ENCODE measurements around the gene CLTC. TPM values are rescaled to one million over a fixed set of nuclear protein-coding genes. Genes with fewer than 3 reads are reported as not detected.

CLTC gene
- total and polyA plus RNA-seq, 2 donors (not counting 1 experiment from before 2014, with no cell fraction given): 25.9 to 114 TPM

DNA sequence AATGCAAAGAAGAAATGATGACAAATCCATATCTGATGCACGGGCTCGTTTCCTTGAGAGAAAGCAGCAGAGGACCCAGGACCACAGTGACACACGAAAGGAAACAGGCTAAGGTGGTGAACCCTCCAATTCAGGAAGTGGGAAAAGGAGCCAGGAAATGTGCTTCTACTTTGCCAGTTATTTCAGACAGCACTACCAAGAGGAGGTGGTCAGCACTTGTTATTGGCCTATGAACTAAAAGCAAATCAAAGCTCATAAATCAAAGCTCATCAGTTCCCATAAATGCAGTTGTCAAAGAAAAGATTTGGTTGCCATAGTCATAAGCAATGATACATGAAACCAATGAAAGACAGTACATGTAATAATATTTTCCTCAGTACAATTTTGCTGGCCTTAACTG, 12.6 kb upstream of the CLTC start:
- no peak for ATAC-seq (ENCODE audit: low read depth)
- no peak for DNase-seq
- Mint-ChIP-seq H3K27ac (no peak overlapping the region), H3K9me3 (ENCODE audit: insufficient read depth) (no peaks in the 10 kb centered on the region), H3K27me3 (no peaks in the 10 kb centered on the region), H3K4me3 (no peak overlapping the region), H3K4me1 (no peaks in the 10 kb centered on the region)
- no peak overlapping the region for H3K27ac ChIP-seq (ENCODE audit: low read length in 2 of 2)
- no peaks in the 10 kb centered on the region for H3K27me3 ChIP-seq (replicated peaks in 1 of 4; ENCODE audit: control extremely low read depth in 1 of 4, control insufficient read depth in 3 of 4, insufficient read depth in 4 of 4, low read length in 3 of 4)
- no peak overlapping the region for H3K9ac ChIP-seq (ENCODE audit: low read length)
- 48% methylated on average over 3 of the region's 3 CpGs for WGBS (ENCODE audit: insufficient coverage)
- H3K79me2 ChIP-seq (ENCODE audit: control insufficient read depth, insufficient read depth, low read length): no peaks in the 10 kb centered on the region
- POLR2A ChIA-PET: interaction anchor here (0.8 kb wide), 1 partner anchor 317 kb away, joined by 8 read pairs; no protein-coding TSS in a partner anchor
- intact Hi-C loops (cut with micrococcal nuclease): loop anchor here (5.0 kb wide), 1 partner anchor 35 kb away; no protein-coding TSS in a partner anchor
- TF ChIP-seq, protein P1, sequence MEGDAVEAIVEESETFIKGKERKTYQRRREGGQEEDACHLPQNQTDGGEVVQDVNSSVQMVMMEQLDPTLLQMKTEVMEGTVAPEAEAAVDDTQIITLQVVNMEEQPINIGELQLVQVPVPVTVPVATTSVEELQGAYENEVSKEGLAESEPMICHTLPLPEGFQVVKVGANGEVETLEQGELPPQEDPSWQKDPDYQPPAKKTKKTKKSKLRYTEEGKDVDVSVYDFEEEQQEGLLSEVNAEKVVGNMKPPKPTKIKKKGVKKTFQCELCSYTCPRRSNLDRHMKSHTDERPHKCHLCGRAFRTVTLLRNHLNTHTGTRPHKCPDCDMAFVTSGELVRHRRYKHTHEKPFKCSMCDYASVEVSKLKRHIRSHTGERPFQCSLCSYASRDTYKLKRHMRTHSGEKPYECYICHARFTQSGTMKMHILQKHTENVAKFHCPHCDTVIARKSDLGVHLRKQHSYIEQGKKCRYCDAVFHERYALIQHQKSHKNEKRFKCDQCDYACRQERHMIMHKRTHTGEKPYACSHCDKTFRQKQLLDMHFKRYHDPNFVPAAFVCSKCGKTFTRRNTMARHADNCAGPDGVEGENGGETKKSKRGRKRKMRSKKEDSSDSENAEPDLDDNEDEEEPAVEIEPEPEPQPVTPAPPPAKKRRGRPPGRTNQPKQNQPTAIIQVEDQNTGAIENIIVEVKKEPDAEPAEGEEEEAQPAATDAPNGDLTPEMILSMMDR (IDR thresholded peaks at IDR 0.05): no peak
- TF ChIP-seq EZH2 (IDR thresholded peaks at IDR 0.05; ENCODE audit: borderline replicate concordance, insufficient read depth, low read depth, low read length, poor library complexity, severe bottlenecking): no peak
- no peaks in the 10 kb centered on the region for H3K4me1 ChIP-seq (ENCODE audit: control insufficient read depth in 2 of 2, insufficient read depth in 2 of 2, low read length in 2 of 2)
- CTCF ChIA-PET: interaction anchor here (0.9 kb wide), 1 partner anchor 85 kb away, joined by 3 read pairs; no protein-coding TSS in a partner anchor
- H2AFZ ChIP-seq (ENCODE audit: insufficient read depth, low read depth, low read length, poor library complexity, severe bottlenecking): no peak overlapping the region
- no peaks in the 10 kb centered on the region for H4K20me1 ChIP-seq (ENCODE audit: control insufficient read depth, insufficient read depth, low read length, poor library complexity, severe bottlenecking)
- H3K36me3 ChIP-seq (replicated peaks in 1 of 2; ENCODE audit: control extremely low read depth in 1 of 2, control insufficient read depth in 1 of 2, extremely low read depth in 1 of 2, insufficient read depth in 2 of 2, low read length in 1 of 2): peaks cover 8 to 49% of the 10 kb centered on the region in 2 experiments
- H3K4me2 ChIP-seq (replicated peaks; ENCODE audit: low read depth, low read length, poor library complexity, severe bottlenecking): no peak overlapping the region
- H3K4me3 ChIP-seq (ENCODE audit: control extremely low read depth in 1 of 5, extremely low read depth in 1 of 5, insufficient read depth in 1 of 5, low read depth in 2 of 5, low read length in 4 of 5): no peak overlapping the region
- H3K9me3 ChIP-seq (ENCODE audit: control extremely low read depth in 1 of 3, control insufficient read depth in 2 of 3, insufficient read depth in 1 of 3, low read length in 2 of 3): no peaks in the 10 kb centered on the region

- Histone ChIP-seq H3K4me2 (replicated peaks; ENCODE audit: low read depth, low read length, poor library complexity, severe bottlenecking) (no peak overlapping the region), H3K27me3 (replicated peaks in 1 of 4; ENCODE audit: control extremely low read depth in 1 of 4, control insufficient read depth in 3 of 4, insufficient read depth in 4 of 4, low read length in 3 of 4) (no peaks in the 10 kb centered on the region), H3K4me3 (ENCODE audit: control extremely low read depth in 1 of 5, extremely low read depth in 1 of 5, insufficient read depth in 1 of 5, low read depth in 2 of 5, low read length in 4 of 5) (no peak overlapping the region), H3K36me3 (replicated peaks in 1 of 2; ENCODE audit: control extremely low read depth in 1 of 2, control insufficient read depth in 1 of 2, extremely low read depth in 1 of 2, insufficient read depth in 2 of 2, low read length in 1 of 2) (peaks cover 6 to 41% of the 10 kb centered on the region in 2 experiments), H3K4me1 (ENCODE audit: control insufficient read depth in 2 of 2, insufficient read depth in 2 of 2, low read length in 2 of 2) (no peaks in the 10 kb centered on the region), H2AFZ (ENCODE audit: insufficient read depth, low read depth, low read length, poor library complexity, severe bottlenecking) (no peak overlapping the region), H3K27ac (ENCODE audit: low read length in 2 of 2) (no peak overlapping the region), H3K9me3 (ENCODE audit: control extremely low read depth in 1 of 3, control insufficient read depth in 2 of 3, insufficient read depth in 1 of 3, low read length in 2 of 3) (no peaks in the 10 kb centered on the region), H3K9ac (ENCODE audit: low read length) (no peak overlapping the region), H3K79me2 (ENCODE audit: control insufficient read depth, insufficient read depth, low read length) (no peaks in the 10 kb centered on the region), H4K20me1 (ENCODE audit: control insufficient read depth, insufficient read depth, low read length, poor library complexity, severe bottlenecking) (no peaks in the 10 kb centered on the region)
- H3K27ac Mint-ChIP-seq: no peak overlapping the region
- intact Hi-C loops (cut with micrococcal nuclease): loop anchor here (5.0 kb wide), 1 partner anchor 34 kb away; no protein-coding TSS in a partner anchor
- H3K27me3 Mint-ChIP-seq: no peaks in the 10 kb centered on the region
- ChIA-PET POLR2A (interaction anchor here (0.7 kb wide), 1 partner anchor 17 kb away, joined by 5 read pairs; no protein-coding TSS in a partner anchor), CTCF (no interaction called here)
- H3K9me3 Mint-ChIP-seq (ENCODE audit: insufficient read depth): no peaks in the 10 kb centered on the region
- no peak overlapping the region for H3K4me3 Mint-ChIP-seq
- H3K4me1 Mint-ChIP-seq: no peaks in the 10 kb centered on the region
- DNase-seq: no peak
- 100% methylated on average over 1 of the region's 5 CpGs for WGBS (ENCODE audit: insufficient coverage)
- TF ChIP-seq, protein P1 (IDR thresholded peaks at IDR 0.05): peak; percentile 45
- no peak for TF ChIP-seq EZH2 (IDR thresholded peaks at IDR 0.05; ENCODE audit: borderline replicate concordance, insufficient read depth, low read depth, low read length, poor library complexity, severe bottlenecking)
- no peak for ATAC-seq (ENCODE audit: low read depth)
Measured at GRCh38 chr17:59607817-59608403, 11.8 kb upstream of the CLTC start.
